ENCODE measurements around the gene PSMD3.
"Not testable (repeated sequence)": the region's sequence is repeated elsewhere in the genome, so short reads cannot be mapped to it uniquely, and the experiment has no call there.

The PSMD3 gene

GRCh38 chr17:39946551-39947330 is 33.9 kb upstream of the PSMD3 start:
- CTCF ChIA-PET, result interaction anchor here (1.8 to 3.2 kb wide), 2 partner anchors 9 to 11 kb away, joined by 6 to 20 read pairs; no protein-coding TSS in a partner anchor

DNA sequence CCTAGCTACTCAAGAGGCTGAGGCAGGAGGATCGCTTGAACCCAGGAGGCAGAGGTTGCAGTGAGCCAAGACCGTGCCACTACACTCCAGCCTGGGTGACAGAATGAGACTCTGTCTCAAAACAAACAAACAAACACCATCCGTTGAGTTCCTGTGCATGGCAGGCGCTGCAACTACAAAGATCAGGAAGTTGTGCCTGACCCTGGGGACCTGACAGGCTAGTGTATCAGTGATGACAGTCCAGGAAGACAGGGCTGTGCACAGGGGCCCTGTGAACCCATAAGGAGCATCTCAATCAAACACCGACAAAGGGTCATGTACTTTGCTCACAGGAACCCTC is 32.1 kb upstream of the PSMD3 start:
- DNase-seq (ENCODE audit: low read depth, low spot score); POLR2A ChIA-PET; H3K4me3 ChIP-seq (ENCODE audit: low read depth, low read length): not testable (repeated sequence)
- CTCF ChIA-PET, result interaction anchor here (1.0 to 3.2 kb wide), 3 partner anchors 9 to 11 kb away, joined by 3 to 20 read pairs (median 6); no protein-coding TSS in a partner anchor

More at GRCh38 chr17:39946551-39947330, 33.9 kb upstream of the PSMD3 start:
- TF ChIP-seq, protein P1, sequence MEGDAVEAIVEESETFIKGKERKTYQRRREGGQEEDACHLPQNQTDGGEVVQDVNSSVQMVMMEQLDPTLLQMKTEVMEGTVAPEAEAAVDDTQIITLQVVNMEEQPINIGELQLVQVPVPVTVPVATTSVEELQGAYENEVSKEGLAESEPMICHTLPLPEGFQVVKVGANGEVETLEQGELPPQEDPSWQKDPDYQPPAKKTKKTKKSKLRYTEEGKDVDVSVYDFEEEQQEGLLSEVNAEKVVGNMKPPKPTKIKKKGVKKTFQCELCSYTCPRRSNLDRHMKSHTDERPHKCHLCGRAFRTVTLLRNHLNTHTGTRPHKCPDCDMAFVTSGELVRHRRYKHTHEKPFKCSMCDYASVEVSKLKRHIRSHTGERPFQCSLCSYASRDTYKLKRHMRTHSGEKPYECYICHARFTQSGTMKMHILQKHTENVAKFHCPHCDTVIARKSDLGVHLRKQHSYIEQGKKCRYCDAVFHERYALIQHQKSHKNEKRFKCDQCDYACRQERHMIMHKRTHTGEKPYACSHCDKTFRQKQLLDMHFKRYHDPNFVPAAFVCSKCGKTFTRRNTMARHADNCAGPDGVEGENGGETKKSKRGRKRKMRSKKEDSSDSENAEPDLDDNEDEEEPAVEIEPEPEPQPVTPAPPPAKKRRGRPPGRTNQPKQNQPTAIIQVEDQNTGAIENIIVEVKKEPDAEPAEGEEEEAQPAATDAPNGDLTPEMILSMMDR (IDR thresholded peaks at IDR 0.05; ENCODE audit: insufficient read depth, low read length, missing control alignments), result no peak
- no peak for DNase-seq (ENCODE audit: low read depth, low spot score)
- H3K4me3 ChIP-seq (ENCODE audit: low read depth, low read length), result no peak overlapping the region
- POLR2A ChIA-PET, result interaction anchor here (0.6 kb wide), 1 partner anchor 17 kb away, joined by 4 read pairs; no protein-coding TSS in a partner anchor

DNA sequence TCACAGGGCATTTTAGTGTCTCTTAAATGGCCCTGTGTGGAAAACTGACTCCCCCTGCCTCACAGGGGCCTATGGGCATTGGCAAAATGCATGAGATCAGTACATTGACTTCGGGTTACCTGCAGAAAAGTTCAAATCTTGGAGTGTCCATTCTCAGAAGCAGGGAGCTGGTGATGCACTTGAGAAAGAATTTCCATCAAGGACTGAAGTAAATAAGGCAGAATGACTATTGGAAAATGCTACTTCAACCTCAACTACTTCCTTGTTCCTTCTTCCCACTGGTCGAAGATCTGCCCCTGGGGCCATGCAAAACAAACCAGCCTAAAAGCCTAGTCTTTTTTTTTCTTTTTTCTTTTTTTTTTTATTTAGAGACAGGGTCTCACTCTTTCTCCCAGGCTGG is 31.6 kb upstream of the PSMD3 start:
- DNase-seq (ENCODE audit: low read depth, low spot score), result no peak
- no peak overlapping the region for H3K4me3 ChIP-seq (ENCODE audit: low read depth, low read length)
- CTCF ChIA-PET, result interaction anchor here (1.2 to 1.4 kb wide), 2 partner anchors 10 to 11 kb away, joined by 4 to 6 read pairs; no protein-coding TSS in a partner anchor
- POLR2A ChIA-PET, result no interaction called here
- TF ChIP-seq, protein P1 (IDR thresholded peaks at IDR 0.05; ENCODE audit: insufficient read depth, low read length, missing control alignments), result no peak

- no peak for DNase-seq (ENCODE audit: low read depth, low spot score)
- ChIA-PET POLR2A (interaction anchor here (1.1 kb wide), 1 partner anchor 329 kb away, joined by 3 read pairs; no protein-coding TSS in a partner anchor), CTCF (interaction anchor here (18.6 kb wide), 1 partner anchor 25 kb away, joined by 450 read pairs; the partner anchor contains the start of gene PSMD3)
- H3K4me3 ChIP-seq (ENCODE audit: low read depth, low read length), result no peak overlapping the region
- TF ChIP-seq, protein P1 (IDR thresholded peaks at IDR 0.05; ENCODE audit: insufficient read depth, low read length, missing control alignments), result no peak
These were observed 29.7 kb upstream of the PSMD3 start for GRCh38 chr17:39950871-39951348.

GRCh38 chr17:39951924-39952679 is 28.5 kb upstream of the PSMD3 start:
- CTCF ChIA-PET, result interaction anchor here (1.1 to 18.6 kb wide), 2 partner anchors 12 to 23 kb away, joined by 3 to 450 read pairs; partner anchors contain the start of gene PSMD3
- DNase-seq (ENCODE audit: low read depth, low spot score), result no peak
- POLR2A ChIA-PET, result no interaction called here
- TF ChIP-seq, protein P1 (IDR thresholded peaks at IDR 0.05; ENCODE audit: insufficient read depth, low read length, missing control alignments), result no peak
- H3K4me3 ChIP-seq (ENCODE audit: low read depth, low read length), result peak overlapping the region; percentile 50

DNA sequence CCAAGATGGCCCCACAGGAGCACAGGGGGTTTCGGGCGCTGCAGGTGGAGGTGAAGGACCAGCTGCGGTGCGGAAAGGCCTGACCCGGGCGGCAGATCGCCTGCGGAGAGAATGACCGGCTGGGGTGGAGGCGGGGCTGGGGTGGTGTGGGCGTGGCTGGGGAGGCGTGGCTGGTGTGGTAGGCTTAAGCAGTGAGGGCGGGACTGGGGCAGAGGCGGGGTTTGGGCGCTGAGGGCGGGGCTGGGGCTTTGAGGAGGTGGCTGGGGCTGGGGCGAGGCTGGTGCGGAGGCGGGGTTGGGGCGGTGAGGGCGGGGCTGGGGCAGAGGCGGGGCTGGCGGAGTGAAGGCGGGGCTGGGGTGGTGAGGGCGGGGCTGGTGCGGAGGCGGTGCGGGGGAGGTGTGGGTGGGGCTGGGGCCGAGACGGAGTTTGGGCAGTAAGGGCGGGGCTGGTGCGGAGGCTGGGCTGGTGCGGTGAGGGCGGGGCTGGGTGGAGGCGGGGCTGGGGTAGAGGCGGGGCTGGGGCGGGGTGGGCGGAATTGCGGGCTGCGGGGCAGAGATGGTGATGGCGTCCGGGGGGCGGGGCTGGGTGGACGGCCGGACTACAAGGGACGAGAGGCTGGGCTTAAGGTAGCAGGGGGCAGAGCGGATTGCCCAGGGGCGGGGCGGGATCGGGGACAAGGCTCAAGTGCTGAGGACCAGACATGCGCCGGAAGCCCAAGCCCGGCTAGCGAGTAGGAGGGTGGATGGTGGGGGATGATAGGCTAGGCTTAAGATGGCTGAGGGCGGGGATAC is 27.7 kb upstream of the PSMD3 start:
- POLR2A ChIA-PET, result no interaction called here
- peak; percentile 36 for DNase-seq (ENCODE audit: low read depth, low spot score)
- H3K4me3 ChIP-seq (ENCODE audit: low read depth, low read length), result peak overlapping the region; percentile 54
- CTCF ChIA-PET, result interaction anchor here (1.6 to 18.6 kb wide), 2 partner anchors 14 to 23 kb away, joined by 7 to 450 read pairs; partner anchors contain the start of gene PSMD3
- TF ChIP-seq, protein P1 (IDR thresholded peaks at IDR 0.05; ENCODE audit: insufficient read depth, low read length, missing control alignments), result no peak
